K562 (cell line): ENCODE measurements around the gene RNU6-9. TPM values are rescaled to one million over a fixed set of nuclear protein-coding genes. Genes with fewer than 3 reads are reported as not detected.

Source experiments
- BCOR ChIP-seq: fragments of 450-650 bp; IDR thresholded peaks from 2 replicates; pipeline ENCODE4 v1.6.1; 2016
- DACH1 ChIP-seq: fragments of 450-650 bp; IDR thresholded peaks from 2 replicates; pipeline ENCODE4 v1.6.1; 2018; ENCODE audit not compliant: partially characterized antibody
- FIP1L1 ChIP-seq: fragments of 200-400 bp; formaldehyde crosslinking; IDR thresholded peaks from 2 replicates; pipeline ENCODE4 v1.6.1; 2018; ENCODE audit warnings: mild to moderate bottlenecking, low read depth, low read length; ENCODE audit not compliant: poor library complexity, severe bottlenecking
- HNRNPLL ChIP-seq: fragments of 200-400 bp; formaldehyde crosslinking; IDR thresholded peaks from 2 replicates; pipeline ENCODE4 v1.6.1; 2017; ENCODE audit warnings: low read length, low read depth, mild to moderate bottlenecking; ENCODE audit not compliant: poor library complexity, severe bottlenecking
- KLF16 ChIP-seq: IDR thresholded peaks from 2 replicates; pipeline ENCODE4 v1.6.1; 2016; ENCODE audit warnings: antibody characterized with exemption
- NCOA4 ChIP-seq: fragments of 450-650 bp; IDR thresholded peaks from 2 replicates; pipeline ENCODE4 v1.6.1; 2018; ENCODE audit warnings: mild to moderate bottlenecking; ENCODE audit not compliant: partially characterized antibody
- NFXL1 ChIP-seq: fragments of 450-650 bp; formaldehyde crosslinking; IDR thresholded peaks from 2 replicates; pipeline ENCODE4 v1.4.0; 2021; ENCODE audit warnings: mild to moderate bottlenecking
- NUFIP1 ChIP-seq: fragments of 450-650 bp; IDR thresholded peaks from 2 replicates; pipeline ENCODE4 v1.6.1; 2018; ENCODE audit not compliant: partially characterized antibody
- PML ChIP-seq: IDR thresholded peaks from 2 replicates; pipeline ENCODE4 v1.6.1; 2012; ENCODE audit warnings: low read length, inconsistent platforms
- POLR2AphosphoS5 ChIP-seq: IDR thresholded peaks from 2 replicates; pipeline ENCODE4 v1.6.1; 2011; ENCODE audit warnings: mild to moderate bottlenecking, low read depth, low read length, moderate library complexity; ENCODE audit not compliant: control insufficient read depth, insufficient read depth
- PTTG1 ChIP-seq: fragments of 450-650 bp; IDR thresholded peaks from 2 replicates; pipeline ENCODE4 v1.6.1; 2016; ENCODE audit warnings: low read depth, mild to moderate bottlenecking, missing genetic modification characterization, missing compliant biosample characterization
- SP1 ChIP-seq: sonication (generic); formaldehyde crosslinking; IDR thresholded peaks from 2 replicates; pipeline ENCODE4 v1.8.1; 2022; ENCODE audit warnings: mild to moderate bottlenecking, missing genetic modification reagents
- TEAD4 ChIP-seq, 2 experiments: sonication (generic) in 1 of 2; formaldehyde crosslinking in 1 of 2; IDR thresholded peaks; 2 replicates each; pipeline versions ENCODE4 v1.6.1 to v1.8.0; 2012 to 2022; ENCODE audit warnings: borderline replicate concordance in 1 of 2, inconsistent platforms in 1 of 2, low read length in 1 of 2, mild to moderate bottlenecking in 1 of 2, missing genetic modification reagents in 1 of 2
- ZBTB7A ChIP-seq: IDR thresholded peaks from 2 replicates; pipeline ENCODE4 v1.6.1; 2011; ENCODE audit warnings: low read depth, mild to moderate bottlenecking, low read length, moderate library complexity, borderline replicate concordance; ENCODE audit not compliant: control insufficient read depth
- ZFP1 ChIP-seq: fragments of 450-650 bp; formaldehyde crosslinking; IDR thresholded peaks from 2 replicates; pipeline ENCODE4 v1.4.0; 2020; ENCODE audit warnings: mild to moderate bottlenecking, mixed read lengths
- ZKSCAN8 ChIP-seq: fragments of 200-800 bp; sonication (Bioruptor generic); IDR thresholded peaks from 2 replicates; pipeline ENCODE4 v1.6.1; 2016; ENCODE audit warnings: missing genetic modification characterization, missing compliant biosample characterization
- ZNF347 ChIP-seq: fragments of 450-650 bp; formaldehyde crosslinking; IDR thresholded peaks from 2 replicates; pipeline ENCODE4 v1.4.0; 2020; ENCODE audit warnings: low read depth, mild to moderate bottlenecking, moderate library complexity
- ZNF707 ChIP-seq: fragments of 250-450 bp; sonication (Bioruptor Pico); conservative IDR thresholded peaks from 2 replicates; pipeline ENCODE4 v1.8.0; 2022; ENCODE audit warnings: inconsistent platforms, mild to moderate bottlenecking, moderate library complexity
- polyA plus RNA-seq, 8 experiments: library from polyadenylated mRNA; depleted of rRNA in 4 of 8; stranded (reverse) in 5 of 8; unstranded in 3 of 8; fragments of >200 nt; fragmentation: Nextera tagmentation in 2 of 8; fragmentation: Illumina TruSeq in 1 of 8; extraction: Ambion mirVana in 2 of 8; extraction: Trizol in 1 of 8; gene quantifications; 2 replicates each; pipeline versions ENCODE4 v1.2.1 to v1.2.3, GENCODE V29; 2011 to 2014; ENCODE audit warnings: inconsistent platforms in 1 of 8, missing spikeins in 1 of 8
- total RNA-seq, 7 experiments: library from RNA; depleted of rRNA in 6 of 7; stranded (reverse); fragments of >200 nt in 6 of 7; fragmentation: Illumina TruSeq in 2 of 7; extraction: Trizol in 2 of 7; gene quantifications; 2 replicates each; pipeline versions ENCODE4 v1.2.1 to v1.2.3, GENCODE V29; 2011 to 2021; ENCODE audit warnings: low replicate concordance in 1 of 7
- TF ChIP-seq, protein P1 (sequence below): fragments of 450-650 bp; IDR thresholded peaks from 2 replicates; pipeline ENCODE4 v1.6.1; 2016; ENCODE audit warnings: low read depth
- TF ChIP-seq, protein P2 (sequence below): IDR thresholded peaks from 2 replicates; pipeline ENCODE4 v1.6.1; 2014; ENCODE audit warnings: antibody characterized with exemption

The RNU6-9 gene
- total and polyA plus RNA-seq, 9 of the 15 experiments (the other 6 are each of a cell fraction or from before 2014, with no cell fraction given) = not detected

DNA sequence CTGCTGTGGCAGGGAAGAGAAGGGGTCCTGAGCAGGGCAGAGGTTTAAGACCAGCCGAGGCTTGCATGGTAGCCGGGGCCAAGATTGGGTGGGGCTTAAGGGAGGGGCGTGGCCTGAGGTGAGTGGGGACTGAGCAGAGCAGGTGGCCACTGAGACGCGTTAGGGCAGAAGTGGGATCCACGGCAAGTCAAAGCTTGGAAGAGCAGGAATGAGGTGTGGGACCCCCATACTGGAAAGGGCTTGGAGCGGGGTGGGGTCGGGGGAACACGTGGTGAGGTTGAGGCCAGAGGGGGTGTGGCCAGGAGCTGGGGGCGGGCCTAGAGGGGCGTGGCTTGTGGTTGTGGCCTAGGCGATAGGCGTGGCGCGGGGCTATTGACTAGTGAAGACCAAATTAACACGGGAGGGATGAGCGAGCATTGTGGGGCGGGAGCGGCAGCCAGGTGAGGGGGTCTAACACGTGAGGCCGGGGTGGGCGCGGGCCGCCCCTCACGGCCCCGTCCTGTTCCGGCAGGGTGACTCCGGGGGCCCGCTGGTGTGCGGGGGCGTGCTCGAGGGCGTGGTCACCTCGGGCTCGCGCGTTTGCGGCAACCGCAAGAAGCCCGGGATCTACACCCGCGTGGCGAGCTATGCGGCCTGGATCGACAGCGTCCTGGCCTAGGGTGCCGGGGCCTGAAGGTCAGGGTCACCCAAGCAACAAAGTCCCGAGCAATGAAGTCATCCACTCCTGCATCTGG is 30.5 kb upstream of the RNU6-9 start (continued):
- TF ChIP-seq, protein P1, sequence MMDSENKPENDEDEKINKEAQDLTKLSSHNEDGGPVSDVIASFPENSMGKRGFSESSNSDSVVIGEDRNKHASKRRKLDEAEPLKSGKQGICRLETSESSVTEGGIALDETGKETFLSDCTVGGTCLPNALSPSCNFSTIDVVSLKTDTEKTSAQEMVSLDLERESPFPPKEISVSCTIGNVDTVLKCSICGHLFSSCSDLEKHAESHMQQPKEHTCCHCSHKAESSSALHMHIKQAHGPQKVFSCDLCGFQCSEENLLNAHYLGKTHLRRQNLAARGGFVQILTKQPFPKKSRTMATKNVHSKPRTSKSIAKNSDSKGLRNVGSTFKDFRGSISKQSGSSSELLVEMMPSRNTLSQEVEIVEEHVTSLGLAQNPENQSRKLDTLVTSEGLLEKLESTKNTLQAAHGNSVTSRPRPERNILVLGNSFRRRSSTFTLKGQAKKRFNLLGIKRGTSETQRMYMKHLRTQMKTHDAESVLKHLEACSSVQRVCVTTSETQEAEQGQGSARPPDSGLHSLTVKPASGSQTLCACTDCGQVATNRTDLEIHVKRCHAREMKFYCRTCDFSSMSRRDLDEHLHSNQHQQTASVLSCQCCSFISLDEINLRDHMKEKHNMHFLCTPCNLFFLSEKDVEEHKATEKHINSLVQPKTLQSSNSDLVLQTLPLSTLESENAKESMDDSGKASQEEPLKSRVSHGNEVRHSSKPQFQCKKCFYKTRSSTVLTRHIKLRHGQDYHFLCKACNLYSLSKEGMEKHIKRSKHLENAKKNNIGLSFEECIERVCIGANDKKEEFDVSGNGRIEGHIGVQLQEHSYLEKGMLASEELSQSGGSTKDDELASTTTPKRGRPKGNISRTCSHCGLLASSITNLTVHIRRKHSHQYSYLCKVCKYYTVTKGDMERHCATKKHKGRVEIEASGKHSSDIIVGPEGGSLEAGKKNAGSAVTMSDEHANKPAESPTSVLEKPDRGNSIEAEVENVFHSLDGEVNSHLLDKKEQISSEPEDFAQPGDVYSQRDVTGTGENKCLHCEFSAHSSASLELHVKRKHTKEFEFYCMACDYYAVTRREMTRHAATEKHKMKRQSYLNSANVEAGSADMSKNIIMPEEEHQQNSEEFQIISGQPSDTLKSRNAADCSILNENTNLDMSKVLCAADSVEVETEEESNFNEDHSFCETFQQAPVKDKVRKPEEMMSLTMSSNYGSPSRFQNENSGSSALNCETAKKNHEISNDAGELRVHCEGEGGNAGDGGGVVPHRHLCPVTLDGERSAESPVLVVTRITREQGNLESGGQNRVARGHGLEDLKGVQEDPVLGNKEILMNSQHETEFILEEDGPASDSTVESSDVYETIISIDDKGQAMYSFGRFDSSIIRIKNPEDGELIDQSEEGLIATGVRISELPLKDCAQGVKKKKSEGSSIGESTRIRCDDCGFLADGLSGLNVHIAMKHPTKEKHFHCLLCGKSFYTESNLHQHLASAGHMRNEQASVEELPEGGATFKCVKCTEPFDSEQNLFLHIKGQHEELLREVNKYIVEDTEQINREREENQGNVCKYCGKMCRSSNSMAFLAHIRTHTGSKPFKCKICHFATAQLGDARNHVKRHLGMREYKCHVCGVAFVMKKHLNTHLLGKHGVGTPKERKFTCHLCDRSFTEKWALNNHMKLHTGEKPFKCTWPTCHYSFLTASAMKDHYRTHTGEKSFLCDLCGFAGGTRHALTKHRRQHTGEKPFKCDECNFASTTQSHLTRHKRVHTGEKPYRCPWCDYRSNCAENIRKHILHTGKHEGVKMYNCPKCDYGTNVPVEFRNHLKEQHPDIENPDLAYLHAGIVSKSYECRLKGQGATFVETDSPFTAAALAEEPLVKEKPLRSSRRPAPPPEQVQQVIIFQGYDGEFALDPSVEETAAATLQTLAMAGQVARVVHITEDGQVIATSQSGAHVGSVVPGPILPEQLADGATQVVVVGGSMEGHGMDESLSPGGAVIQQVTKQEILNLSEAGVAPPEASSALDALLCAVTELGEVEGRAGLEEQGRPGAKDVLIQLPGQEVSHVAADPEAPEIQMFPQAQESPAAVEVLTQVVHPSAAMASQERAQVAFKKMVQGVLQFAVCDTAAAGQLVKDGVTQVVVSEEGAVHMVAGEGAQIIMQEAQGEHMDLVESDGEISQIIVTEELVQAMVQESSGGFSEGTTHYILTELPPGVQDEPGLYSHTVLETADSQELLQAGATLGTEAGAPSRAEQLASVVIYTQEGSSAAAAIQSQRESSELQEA = no peak
- TF ChIP-seq DACH1 (no peak), POLR2AphosphoS5 (peak; percentile 27; the same call in 1 of the 2 replicates), ZBTB7A (peak; percentile 72; the same call in 1 of the 2 replicates), HNRNPLL (peak; percentile 33), NFXL1 (no peak), ZFP1 (CRISPR knock-in tag) (no peak), NUFIP1 (no peak), SP1 (CRISPR knock-in tag) (peak; percentile 93), BCOR (no peak), KLF16 (no peak), ZNF707 (no peak), FIP1L1 (peak; percentile 49), TEAD4 (IDR thresholded peaks at IDR 0.05; ENCODE audit: low read length) (no peak), TEAD4 (CRISPR knock-in tag; IDR thresholded peaks at IDR 0.05; ENCODE audit: borderline replicate concordance) (no peak), ZNF347 (CRISPR knock-in tag) (no peak), ZKSCAN8 (no peak; the same call in 1 of the 2 replicates), PML (no peak), NCOA4 (no peak), PTTG1 (tag) (no peak)
- TF ChIP-seq, protein P2, sequence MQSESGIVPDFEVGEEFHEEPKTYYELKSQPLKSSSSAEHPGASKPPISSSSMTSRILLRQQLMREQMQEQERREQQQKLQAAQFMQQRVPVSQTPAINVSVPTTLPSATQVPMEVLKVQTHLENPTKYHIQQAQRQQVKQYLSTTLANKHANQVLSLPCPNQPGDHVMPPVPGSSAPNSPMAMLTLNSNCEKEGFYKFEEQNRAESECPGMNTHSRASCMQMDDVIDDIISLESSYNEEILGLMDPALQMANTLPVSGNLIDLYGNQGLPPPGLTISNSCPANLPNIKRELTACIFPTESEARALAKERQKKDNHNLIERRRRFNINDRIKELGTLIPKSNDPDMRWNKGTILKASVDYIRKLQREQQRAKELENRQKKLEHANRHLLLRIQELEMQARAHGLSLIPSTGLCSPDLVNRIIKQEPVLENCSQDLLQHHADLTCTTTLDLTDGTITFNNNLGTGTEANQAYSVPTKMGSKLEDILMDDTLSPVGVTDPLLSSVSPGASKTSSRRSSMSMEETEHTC = no peak; the same call in 1 of the 2 replicates
